ENCODE measurements around the gene CLPTM1L. TPM values are rescaled to one million over a fixed set of nuclear protein-coding genes. Genes with fewer than 3 reads are reported as not detected.

Gene CLPTM1L
- total RNA-seq, 2 experiments from 2014 or later: 395 TPM

DNA sequence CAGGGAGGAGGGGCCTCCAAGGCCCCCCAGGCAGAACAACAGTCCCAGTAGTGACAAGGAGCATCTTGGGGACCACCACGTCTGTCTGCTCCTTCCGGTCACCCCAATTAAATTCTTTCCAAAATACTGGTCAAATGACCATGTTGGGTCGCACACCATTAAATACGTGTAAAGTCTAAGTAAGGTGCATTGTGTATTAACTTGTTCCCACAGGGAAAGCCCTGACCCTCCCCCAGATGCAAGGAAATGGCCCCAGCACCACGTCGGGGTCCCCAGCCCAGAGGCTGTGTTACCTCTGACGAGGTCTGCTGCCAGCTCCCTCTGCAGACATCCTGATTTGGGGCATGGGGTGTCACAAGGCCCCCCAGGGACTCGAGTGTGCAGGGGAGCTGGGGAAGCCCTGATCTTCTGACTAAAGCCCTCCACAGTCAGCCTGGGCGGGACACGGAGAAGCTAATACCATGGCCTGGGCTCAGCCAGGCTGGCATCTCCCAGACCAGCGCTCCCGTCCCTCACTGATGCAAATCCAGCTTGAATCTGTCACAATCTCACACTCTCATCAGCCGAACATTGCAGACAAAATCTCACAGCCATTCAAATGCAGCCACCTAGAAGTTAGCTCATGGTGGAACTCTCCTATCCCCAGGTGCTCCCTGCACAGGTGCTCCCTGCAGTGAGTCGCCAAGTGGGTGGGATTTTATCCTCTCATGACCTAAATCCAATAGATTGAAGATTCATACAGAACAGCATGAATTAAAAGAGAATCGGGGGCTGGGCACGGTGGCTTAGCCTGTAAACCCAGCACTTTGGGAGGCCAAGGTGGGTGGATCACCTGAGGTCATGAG, 63.6 kb downstream of the CLPTM1L start:
- Histone ChIP-seq H3K4me2 (ENCODE audit: low read length) (no peak overlapping the region), H2AFZ (ENCODE audit: low read length) (no peak overlapping the region), H4K20me1 (ENCODE audit: insufficient read depth, low read length) (peaks cover 6% of the 10 kb centered on the region; the same call in 1 of the 2 replicates), H3K4me1 (ENCODE audit: insufficient read depth, low read length, poor library complexity, severe bottlenecking) (no peaks in the 10 kb centered on the region), H3K4me3 (ENCODE audit: low read depth, low read length, poor library complexity, severe bottlenecking) (no peak overlapping the region), H3K9me2 (ENCODE audit: insufficient read depth, low read length) (no peaks in the 10 kb centered on the region), H3K36me3 (ENCODE audit: insufficient read depth, low read length) (peaks cover 95% of the 10 kb centered on the region), H3K79me2 (ENCODE audit: insufficient read depth, low read depth, low read length) (peaks cover 61% of the 10 kb centered on the region), H3K27ac (ENCODE audit: low read depth, low read length, poor library complexity, severe bottlenecking) (no peak overlapping the region), H3K9me3 (ENCODE audit: low read length) (no peaks in the 10 kb centered on the region)
- TF ChIP-seq, protein P1, sequence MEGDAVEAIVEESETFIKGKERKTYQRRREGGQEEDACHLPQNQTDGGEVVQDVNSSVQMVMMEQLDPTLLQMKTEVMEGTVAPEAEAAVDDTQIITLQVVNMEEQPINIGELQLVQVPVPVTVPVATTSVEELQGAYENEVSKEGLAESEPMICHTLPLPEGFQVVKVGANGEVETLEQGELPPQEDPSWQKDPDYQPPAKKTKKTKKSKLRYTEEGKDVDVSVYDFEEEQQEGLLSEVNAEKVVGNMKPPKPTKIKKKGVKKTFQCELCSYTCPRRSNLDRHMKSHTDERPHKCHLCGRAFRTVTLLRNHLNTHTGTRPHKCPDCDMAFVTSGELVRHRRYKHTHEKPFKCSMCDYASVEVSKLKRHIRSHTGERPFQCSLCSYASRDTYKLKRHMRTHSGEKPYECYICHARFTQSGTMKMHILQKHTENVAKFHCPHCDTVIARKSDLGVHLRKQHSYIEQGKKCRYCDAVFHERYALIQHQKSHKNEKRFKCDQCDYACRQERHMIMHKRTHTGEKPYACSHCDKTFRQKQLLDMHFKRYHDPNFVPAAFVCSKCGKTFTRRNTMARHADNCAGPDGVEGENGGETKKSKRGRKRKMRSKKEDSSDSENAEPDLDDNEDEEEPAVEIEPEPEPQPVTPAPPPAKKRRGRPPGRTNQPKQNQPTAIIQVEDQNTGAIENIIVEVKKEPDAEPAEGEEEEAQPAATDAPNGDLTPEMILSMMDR (conservative IDR thresholded peaks at IDR 0.05; ENCODE audit: low read length): no peak
- TF ChIP-seq EZH2phosphoT487 (IDR thresholded peaks at IDR 0.05; ENCODE audit: borderline replicate concordance, low read depth, low read length): no peak
- ChIA-PET CTCF (ENCODE audit: unreplicated experiment) (no interaction called here), POLR2A (interaction anchor here (1.1 kb wide), 1 partner anchor 13 kb away, joined by 3 read pairs; no protein-coding TSS in a partner anchor)
- no peak for DNase-seq (ENCODE audit: low spot score)
- BruUV-seq (replicated peaks): no TSS peak
- intact Hi-C loops (cut with micrococcal nuclease; ENCODE audit: unreplicated experiment): no loop called here

DNA sequence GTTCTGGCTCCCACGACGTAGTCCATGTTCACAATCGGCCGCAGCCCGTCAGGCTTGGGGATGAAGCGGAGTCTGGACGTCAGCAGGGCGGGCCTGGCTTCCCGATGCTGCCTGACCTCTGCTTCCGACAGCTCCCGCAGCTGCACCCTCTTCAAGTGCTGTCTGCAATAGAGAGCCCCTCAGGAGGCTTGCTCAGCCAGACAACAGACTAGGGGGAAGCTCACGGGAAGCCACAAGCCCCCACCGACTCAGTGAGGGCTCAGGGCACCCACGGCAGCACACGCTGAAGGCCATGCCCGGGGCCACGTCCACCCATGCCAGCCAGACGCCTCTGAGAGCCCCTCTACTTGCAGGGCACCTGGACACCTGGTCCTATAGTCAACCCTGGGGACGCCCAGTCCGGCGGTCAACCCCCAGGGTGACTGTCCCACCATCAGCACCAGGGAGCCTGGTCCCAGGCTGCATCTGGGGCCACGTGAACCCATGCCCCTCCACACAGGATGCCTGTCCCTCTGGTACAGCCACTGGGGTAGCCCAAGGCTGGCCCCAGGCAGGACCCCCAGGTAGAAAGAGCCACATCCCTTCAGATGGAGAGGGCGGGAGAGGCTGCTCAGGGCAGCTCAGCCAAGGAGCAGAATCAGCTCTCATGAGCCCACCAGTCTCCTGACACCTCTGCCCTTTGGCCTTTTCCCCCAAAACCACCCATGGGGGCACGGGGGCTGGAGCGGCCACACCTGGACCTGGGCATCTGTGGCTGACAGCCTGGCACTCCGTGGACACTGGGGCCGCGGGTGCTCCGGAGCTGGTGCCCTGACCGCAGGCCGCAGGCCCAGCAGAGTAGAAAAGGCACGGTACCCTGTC, 64.5 kb downstream of the CLPTM1L start:
- ChIA-PET CTCF (ENCODE audit: unreplicated experiment) (no interaction called here), POLR2A (no interaction called here)
- Histone ChIP-seq H3K36me3 (ENCODE audit: insufficient read depth, low read length) (peaks cover 95% of the 10 kb centered on the region), H2AFZ (ENCODE audit: low read length) (no peak overlapping the region), H3K9me2 (ENCODE audit: insufficient read depth, low read length) (no peaks in the 10 kb centered on the region), H3K79me2 (ENCODE audit: insufficient read depth, low read depth, low read length) (peaks cover 61% of the 10 kb centered on the region), H3K4me2 (ENCODE audit: low read length) (no peak overlapping the region), H4K20me1 (ENCODE audit: insufficient read depth, low read length) (peaks cover 4% of the 10 kb centered on the region; the same call in 1 of the 2 replicates), H3K4me1 (ENCODE audit: insufficient read depth, low read length, poor library complexity, severe bottlenecking) (no peaks in the 10 kb centered on the region), H3K9me3 (ENCODE audit: low read length) (no peaks in the 10 kb centered on the region), H3K4me3 (ENCODE audit: low read depth, low read length, poor library complexity, severe bottlenecking) (no peak overlapping the region), H3K27ac (ENCODE audit: low read depth, low read length, poor library complexity, severe bottlenecking) (no peak overlapping the region)
- DNase-seq (ENCODE audit: low spot score): no peak
- no TSS peak for BruUV-seq (replicated peaks)
- TF ChIP-seq, protein P1 (conservative IDR thresholded peaks at IDR 0.05; ENCODE audit: low read length): no peak
- no peak for TF ChIP-seq EZH2phosphoT487 (IDR thresholded peaks at IDR 0.05; ENCODE audit: borderline replicate concordance, low read depth, low read length)
- intact Hi-C loops (cut with micrococcal nuclease; ENCODE audit: unreplicated experiment): no loop called here
